ENCODE measurements around the gene SIGLEC5.
A peak's percentile ranks its signal among the peaks of the same experiment; 100 is the strongest.

Gene SIGLEC5

GRCh38 chr19:51593969-51594773, 36.0 kb downstream of the SIGLEC5 start:
- Histone ChIP-seq H2AFZ (ENCODE audit: low read depth, low read length, severe bottlenecking) (peak overlapping the region; percentile 92), H3K36me3 (ENCODE audit: low read length) (no peaks in the 10 kb centered on the region), H4K20me1 (ENCODE audit: low read depth, low read length) (no peaks in the 10 kb centered on the region), H3K9me2 (replicated peaks; ENCODE audit: insufficient read depth, low read length) (no peaks in the 10 kb centered on the region), H3K4me3 (ENCODE audit: insufficient read depth, low read length, poor library complexity, severe bottlenecking) (peak overlapping the region; percentile 63), H3K27ac (ENCODE audit: low read depth, low read length) (no peak overlapping the region), H3F3A (ENCODE audit: insufficient read depth) (no peaks in the 10 kb centered on the region), H3K4me2 (ENCODE audit: low read depth, low read length, poor library complexity, severe bottlenecking) (peak overlapping the region; percentile 64), H3K27me3 (ENCODE audit: low read length) (no peaks in the 10 kb centered on the region), H3K79me2 (ENCODE audit: insufficient read depth, low read length) (no peaks in the 10 kb centered on the region), H3K9ac (ENCODE audit: low read length) (peak overlapping the region; percentile 64), H3K9me3 (ENCODE audit: insufficient read depth, low read length) (no peaks in the 10 kb centered on the region)
- no peak for TF ChIP-seq CTCF (IDR thresholded peaks at IDR 0.05; ENCODE audit: insufficient read depth, low read length, poor library complexity, severe bottlenecking)
- no peak for TF ChIP-seq EZH2phosphoT487 (conservative IDR thresholded peaks at IDR 0.05; ENCODE audit: low read length)

GRCh38 chr19:51593138-51593890, 36.9 kb downstream of the SIGLEC5 start:
- no peak overlapping the region for H3K27ac ChIP-seq (ENCODE audit: low read depth, low read length)
- TF ChIP-seq CTCF (IDR thresholded peaks at IDR 0.05; ENCODE audit: insufficient read depth, low read length, poor library complexity, severe bottlenecking) (no peak), EZH2phosphoT487 (conservative IDR thresholded peaks at IDR 0.05; ENCODE audit: low read length) (no peak)
- H2AFZ ChIP-seq (ENCODE audit: low read depth, low read length, severe bottlenecking): peak overlapping the region; percentile 85

GRCh38 chr19:51592521-51592920, 37.7 kb downstream of the SIGLEC5 start:
- Histone ChIP-seq H3F3A (ENCODE audit: insufficient read depth) (no peaks in the 10 kb centered on the region), H3K4me2 (ENCODE audit: low read depth, low read length, poor library complexity, severe bottlenecking) (no peak overlapping the region), H3K9me2 (replicated peaks; ENCODE audit: insufficient read depth, low read length) (no peaks in the 10 kb centered on the region), H3K4me3 (ENCODE audit: insufficient read depth, low read length, poor library complexity, severe bottlenecking) (no peak overlapping the region), H3K9me3 (ENCODE audit: insufficient read depth, low read length) (peaks cover 11% of the 10 kb centered on the region; the same call in 1 of the 2 replicates), H4K20me1 (ENCODE audit: low read depth, low read length) (no peaks in the 10 kb centered on the region), H3K79me2 (ENCODE audit: insufficient read depth, low read length) (no peaks in the 10 kb centered on the region), H3K27me3 (ENCODE audit: low read length) (no peaks in the 10 kb centered on the region), H2AFZ (ENCODE audit: low read depth, low read length, severe bottlenecking) (no peak overlapping the region), H3K9ac (ENCODE audit: low read length) (no peak overlapping the region), H3K27ac (ENCODE audit: low read depth, low read length) (no peak overlapping the region), H3K36me3 (ENCODE audit: low read length) (no peaks in the 10 kb centered on the region)
- no peak for TF ChIP-seq CTCF (IDR thresholded peaks at IDR 0.05; ENCODE audit: insufficient read depth, low read length, poor library complexity, severe bottlenecking)
- TF ChIP-seq EZH2phosphoT487 (conservative IDR thresholded peaks at IDR 0.05; ENCODE audit: low read length): no peak

More at GRCh38 chr19:51593138-51593890, 36.9 kb downstream of the SIGLEC5 start:
- Histone ChIP-seq H3K4me2 (ENCODE audit: low read depth, low read length, poor library complexity, severe bottlenecking) (peak overlapping the region; percentile 64), H3K27me3 (ENCODE audit: low read length) (no peaks in the 10 kb centered on the region), H3K79me2 (ENCODE audit: insufficient read depth, low read length) (no peaks in the 10 kb centered on the region), H3K9ac (ENCODE audit: low read length) (peak overlapping the region; percentile 64), H3K9me3 (ENCODE audit: insufficient read depth, low read length) (peaks cover 3% of the 10 kb centered on the region; the same call in 1 of the 2 replicates), H3K9me2 (replicated peaks; ENCODE audit: insufficient read depth, low read length) (no peaks in the 10 kb centered on the region), H4K20me1 (ENCODE audit: low read depth, low read length) (no peaks in the 10 kb centered on the region), H3K4me3 (ENCODE audit: insufficient read depth, low read length, poor library complexity, severe bottlenecking) (peak overlapping the region; percentile 63), H3F3A (ENCODE audit: insufficient read depth) (no peaks in the 10 kb centered on the region), H3K36me3 (ENCODE audit: low read length) (no peaks in the 10 kb centered on the region)
